IMR-90 (cell line): Measurements from ENCODE around the gene CORO1C. TPM values are rescaled to one million over a fixed set of nuclear protein-coding genes. Genes with fewer than 3 reads are reported as not detected.

Experiments used
- ATAC-seq: fragments of 200-7000 bp; cut with Tn5 transposase; 2 replicates; pipeline ENCODE4 v1.9.1; 2020; ENCODE audit warnings: low read depth, mild to moderate bottlenecking, moderate library complexity
- BruUV-seq: library from RNA; stranded (reverse); fragments of 400-500 nt; replicated peaks from 2 replicates; lab custom pipeline; 2021; lab: Mats Ljungman, UMichigan
- CTCF ChIA-PET: fragments of 300-600 bp; formaldehyde crosslinking; extraction: SDS; loops from one replicate; lab custom pipeline; 2021; ENCODE audit warnings: antibody characterized with exemption; lab: Yijun Ruan, JAX
- POLR2A ChIA-PET: fragments of 300-600 bp; sonication (Branson Sonifier 250); formaldehyde crosslinking; loops from one replicate; lab custom pipeline; 2022; ENCODE audit warnings: antibody characterized with exemption; ENCODE audit not compliant: unreplicated experiment; lab: Charles Lee
- DNase-seq: peaks from one replicate; pipeline ENCODE4 v3.0.0; 2013
- H2AFZ ChIP-seq: replicated peaks from 2 replicates; pipeline ENCODE3; 2013; ENCODE audit warnings: low read length, mild to moderate bottlenecking; ENCODE audit not compliant: poor library complexity
- H2AK5ac ChIP-seq: 2 replicates; pipeline ENCODE4 v1.6.1; 2013; ENCODE audit warnings: low read depth, low read length, inconsistent platforms
- H2AK9ac ChIP-seq: replicated peaks from 2 replicates; pipeline ENCODE3; 2013; ENCODE audit warnings: mild to moderate bottlenecking, low read depth, low read length, moderate library complexity; ENCODE audit not compliant: poor library complexity
- H2BK120ac ChIP-seq: 2 replicates; pipeline ENCODE4 v1.6.1; 2013; ENCODE audit warnings: low read depth, low read length, inconsistent platforms
- H2BK15ac ChIP-seq: 3 replicates; pipeline ENCODE4 v1.6.1; 2013; ENCODE audit warnings: low read depth, low read length, inconsistent platforms
- H2BK20ac ChIP-seq: 2 replicates; pipeline ENCODE4 v1.6.1; 2013; ENCODE audit warnings: low read depth, mild to moderate bottlenecking, inconsistent platforms, low read length, moderate library complexity
- H2BK5ac ChIP-seq: 2 replicates; pipeline ENCODE4 v1.6.1; 2013; ENCODE audit warnings: mild to moderate bottlenecking, low read depth, low read length, inconsistent platforms; ENCODE audit not compliant: poor library complexity, severe bottlenecking
- H3K14ac ChIP-seq: replicated peaks from 2 replicates; pipeline ENCODE4 v1.6.1; 2013; ENCODE audit warnings: low read depth, low read length, inconsistent platforms
- H3K18ac ChIP-seq: 2 replicates; pipeline ENCODE4 v1.6.1; 2013; ENCODE audit warnings: low read depth, low read length, control low read depth
- H3K23ac ChIP-seq: 2 replicates; pipeline ENCODE4 v1.6.1; 2013; ENCODE audit warnings: low read depth, low read length, inconsistent platforms
- H3K27ac ChIP-seq: 2 replicates; pipeline ENCODE4 v1.5.1; 2013; ENCODE audit warnings: mild to moderate bottlenecking, control low read depth, low read length; ENCODE audit not compliant: insufficient read depth
- H3K27me3 ChIP-seq: 2 replicates; pipeline ENCODE4 v1.6.1; 2013; ENCODE audit warnings: low read length; ENCODE audit not compliant: control insufficient read depth, insufficient read depth
- H3K36me3 ChIP-seq: 2 replicates; pipeline ENCODE4 v1.6.1; 2013; ENCODE audit warnings: low read length, mixed read lengths; ENCODE audit not compliant: control insufficient read depth, insufficient read depth
- H3K4ac ChIP-seq: 2 replicates; pipeline ENCODE4 v1.6.1; 2013; ENCODE audit warnings: low read depth, low read length, inconsistent platforms
- H3K4me1 ChIP-seq: 2 replicates; pipeline ENCODE4 v1.6.1; 2013; ENCODE audit warnings: low read length, mixed read lengths; ENCODE audit not compliant: control insufficient read depth, insufficient read depth
- H3K4me2 ChIP-seq: 2 replicates; pipeline ENCODE4 v1.6.1; 2013; ENCODE audit warnings: low read depth, mild to moderate bottlenecking, control low read depth, low read length, moderate library complexity
- H3K4me3 ChIP-seq: 2 replicates; pipeline ENCODE4 v1.5.1; 2013; ENCODE audit warnings: low read depth, mild to moderate bottlenecking, control low read depth, low read length, moderate library complexity; ENCODE audit not compliant: insufficient read depth
- H3K56ac ChIP-seq: 2 replicates; pipeline ENCODE4 v1.6.1; 2013; ENCODE audit warnings: low read length, inconsistent platforms; ENCODE audit not compliant: insufficient read depth; ENCODE audit errors: extremely low read depth
- H3K79me1 ChIP-seq, 2 experiments: 2 replicates each; pipeline ENCODE4 v1.6.1; 2013; ENCODE audit warnings: low read length in 2 of 2, inconsistent platforms in 1 of 2, low read depth in 1 of 2
- H3K9ac ChIP-seq: 2 replicates; pipeline ENCODE4 v1.6.1; 2013; ENCODE audit warnings: low read depth, low read length, control low read depth
- H3K9me1 ChIP-seq: 2 replicates; pipeline ENCODE4 v1.6.1; 2013; ENCODE audit warnings: low read length, inconsistent platforms; ENCODE audit not compliant: insufficient read depth
- H3K9me3 ChIP-seq: 2 replicates; pipeline ENCODE4 v1.6.1; 2013; ENCODE audit warnings: low read length; ENCODE audit not compliant: control insufficient read depth, insufficient read depth
- H4K20me1 ChIP-seq: 2 replicates; pipeline ENCODE4 v1.6.1; 2013; ENCODE audit warnings: low read length, inconsistent platforms; ENCODE audit not compliant: insufficient read depth
- H4K5ac ChIP-seq: 2 replicates; pipeline ENCODE4 v1.6.1; 2013; ENCODE audit warnings: mild to moderate bottlenecking, low read depth, low read length, control low read depth
- H4K8ac ChIP-seq, 2 experiments: 2 replicates each; pipeline ENCODE4 v1.6.1; 2013; ENCODE audit warnings: low read depth in 2 of 2, low read length in 2 of 2, control low read depth in 1 of 2, inconsistent platforms in 1 of 2
- H4K91ac ChIP-seq: 2 replicates; pipeline ENCODE4 v1.6.1; 2013; ENCODE audit warnings: low read depth, low read length, inconsistent platforms; ENCODE audit not compliant: insufficient read depth
- BHLHE40 ChIP-seq: fragments of 150-350 bp; IDR thresholded peaks from 2 replicates; pipeline ENCODE4 v1.6.1; 2016; ENCODE audit warnings: mild to moderate bottlenecking, low read depth, low read length
- CEBPB ChIP-seq: IDR thresholded peaks from 2 replicates; pipeline ENCODE4 v1.6.1; 2012; ENCODE audit warnings: low read depth, low read length, improper control_type of control experiment
- CHD1 ChIP-seq: IDR thresholded peaks from 2 replicates; pipeline ENCODE4 v1.6.1; 2012; ENCODE audit warnings: low read depth, low read length, improper control_type of control experiment
- FOS ChIP-seq: fragments of 150-350 bp; IDR thresholded peaks from 2 replicates; pipeline ENCODE4 v1.6.1; 2016; ENCODE audit warnings: low read depth, low read length
- MAFK ChIP-seq: IDR thresholded peaks from 2 replicates; pipeline ENCODE4 v1.6.1; 2012; ENCODE audit warnings: low read depth, low read length, improper control_type of control experiment
- MAZ ChIP-seq: IDR thresholded peaks from 2 replicates; pipeline ENCODE4 v1.6.1; 2012; ENCODE audit warnings: low read depth, mild to moderate bottlenecking, low read length, improper control_type of control experiment, moderate library complexity, borderline replicate concordance
- MXI1 ChIP-seq: IDR thresholded peaks from 2 replicates; pipeline ENCODE4 v1.6.1; 2012; ENCODE audit warnings: low read depth, mild to moderate bottlenecking, low read length, moderate library complexity, borderline replicate concordance
- NFE2L2 ChIP-seq: fragments of 150-350 bp; IDR thresholded peaks from 2 replicates; pipeline ENCODE4 v1.6.1; 2016; ENCODE audit warnings: low read depth, mild to moderate bottlenecking, low read length
- POLR2A ChIP-seq: IDR thresholded peaks from 2 replicates; pipeline ENCODE4 v1.6.1; 2012; ENCODE audit warnings: mild to moderate bottlenecking, low read depth, low read length
- RAD21 ChIP-seq: IDR thresholded peaks from 2 replicates; pipeline ENCODE4 v1.6.1; 2012; ENCODE audit warnings: low read length, improper control_type of control experiment
- RCOR1 ChIP-seq: IDR thresholded peaks from 2 replicates; pipeline ENCODE4 v1.6.1; 2012; ENCODE audit warnings: mild to moderate bottlenecking, low read length, improper control_type of control experiment; ENCODE audit not compliant: insufficient replicate concordance
- RFX5 ChIP-seq: IDR thresholded peaks from 2 replicates; pipeline ENCODE4 v1.8.0; 2012; ENCODE audit warnings: low read depth, mild to moderate bottlenecking, low read length, moderate library complexity
- SMC3 ChIP-seq: fragments of 150-350 bp; IDR thresholded peaks from 2 replicates; pipeline ENCODE4 v1.6.1; 2016; ENCODE audit warnings: low read depth, mild to moderate bottlenecking, antibody characterized with exemption, low read length, moderate library complexity
- WGBS, 2 experiments: methylation state at CpG; one replicate each; pipeline versions ENCODE4 v1.1.5 to v1.1.7; 2013; ENCODE audit warnings: missing lambda C conversion rate in 2 of 2; ENCODE audit not compliant: insufficient read length in 1 of 2; ENCODE audit errors: extremely low coverage in 2 of 2; 5-methylcytosine and 5-hydroxymethylcytosine counted together
- dilution Hi-C: fragments of 300-500 bp; cut with HindIII; formaldehyde crosslinking; loops from one replicate; pipeline ENCODE4 v1.14.3; 2018; ENCODE audit warnings: low sequenced_read_pairs; ENCODE audit not compliant: unreplicated experiment
- in situ Hi-C: fragments of 300-500 bp; cut with MboI; formaldehyde crosslinking; loops from 3 replicates; pipeline ENCODE4 v1.14.3; 2019; ENCODE audit warnings: low sequenced_read_pairs, inconsistent platforms, mixed read lengths
- intact Hi-C: fragments of 100-400 bp; cut with micrococcal nuclease; formaldehyde crosslinking; loops from 2 replicates; pipeline ENCODE4 v1.10.0; 2022
- polyA plus RNA-seq, 3 experiments: library from polyadenylated mRNA; depleted of rRNA; stranded (reverse); fragments of >200 nt; gene quantifications; 2 replicates each; pipeline ENCODE4 v1.2.3, GENCODE V29; 2012; ENCODE audit warnings: low replicate concordance in 1 of 3
- total RNA-seq: library from RNA; depleted of rRNA; stranded (reverse); fragments of >200 nt; gene quantifications from 2 replicates; pipeline ENCODE4 v1.2.3, GENCODE V29; 2012
- TF ChIP-seq, protein P1 (sequence below): fragments of 150-350 bp; IDR thresholded peaks from 2 replicates; pipeline ENCODE4 v1.6.1; 2017; ENCODE audit warnings: mild to moderate bottlenecking, antibody characterized with exemption, low read length, low read depth
- TF ChIP-seq, protein P2 (sequence below): conservative IDR thresholded peaks from 2 replicates; pipeline ENCODE4 v1.5.1; 2012; ENCODE audit warnings: mild to moderate bottlenecking, low read depth, low read length, improper control_type of control experiment
- TF ChIP-seq, protein P3 (sequence below): fragments of 150-350 bp; IDR thresholded peaks from 2 replicates; pipeline ENCODE4 v1.6.1; 2016; ENCODE audit warnings: low read depth, mild to moderate bottlenecking, low read length, moderate library complexity, borderline replicate concordance

CORO1C gene
- total and polyA plus RNA-seq, 2 of the 4 experiments (the other 2 are of a cell fraction), result 675 to 1,100 TPM

DNA sequence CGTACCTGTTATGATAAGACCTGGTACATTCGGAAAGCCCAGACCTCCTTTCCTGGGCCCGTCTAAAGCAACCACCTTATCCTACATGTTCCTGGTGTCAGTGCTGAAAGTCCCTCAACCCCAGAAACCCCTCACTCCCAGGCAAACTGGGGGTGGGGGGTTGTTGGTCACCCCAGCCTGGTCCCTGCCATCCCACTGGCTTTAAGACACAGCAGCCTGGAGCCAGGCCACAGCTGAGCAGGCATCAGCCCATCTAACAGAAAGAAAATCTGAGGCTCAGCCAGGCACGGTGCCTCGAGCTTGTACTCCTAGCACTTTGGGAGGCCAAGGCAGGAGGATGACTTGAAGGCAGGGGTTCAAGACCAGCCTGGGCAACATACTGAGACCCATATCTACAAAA is 102.2 kb downstream of the CORO1C start:
- Histone ChIP-seq H3K4ac (peak overlapping the region; percentile 81), H3K79me1 (peaks cover 0 to 22% of the 10 kb centered on the region in 2 experiments; a peak in 1 of 4 replicates), H2BK20ac (peak overlapping the region; percentile 93), H3K27ac (peak overlapping the region; percentile 59; the same call in 1 of the 2 replicates), H3K18ac (peak overlapping the region; percentile 13; the same call in 1 of the 2 replicates), H4K20me1 (no peaks in the 10 kb centered on the region), H3K36me3 (no peaks in the 10 kb centered on the region), H2BK120ac (peak overlapping the region; percentile 88), H3K9ac (no peak overlapping the region), H3K56ac (no peak overlapping the region), H4K8ac (peak overlapping the region; percentile 54 to 88; a peak in 3 of 4 replicates), H3K23ac (peak overlapping the region; percentile 38), H3K14ac (peak overlapping the region; percentile 88), H3K4me1 (peaks cover 27% of the 10 kb centered on the region), H2AK5ac (peak overlapping the region; percentile 73), H3K27me3 (no peaks in the 10 kb centered on the region), H3K9me1 (peaks cover 26% of the 10 kb centered on the region), H2BK15ac (peak overlapping the region; percentile 87; the same call in 1 of the 3 replicates), H4K5ac (peak overlapping the region; percentile 40; the same call in 1 of the 2 replicates), H2AK9ac (peak overlapping the region; percentile 38), H2BK5ac (peak overlapping the region; percentile 86), H3K4me3 (no peak overlapping the region), H3K9me3 (no peaks in the 10 kb centered on the region), H2AFZ (peak overlapping the region; percentile 81), H4K91ac (peak overlapping the region; percentile 85), H3K4me2 (no peak overlapping the region)
- TF ChIP-seq RAD21 (no peak), CEBPB (no peak), CHD1 (no peak), RCOR1 (no peak), MAZ (no peak), POLR2A (no peak), FOS (no peak), MXI1 (no peak), SMC3 (no peak), NFE2L2 (no peak), BHLHE40 (no peak), RFX5 (no peak), MAFK (no peak)
- TF ChIP-seq, protein P1, sequence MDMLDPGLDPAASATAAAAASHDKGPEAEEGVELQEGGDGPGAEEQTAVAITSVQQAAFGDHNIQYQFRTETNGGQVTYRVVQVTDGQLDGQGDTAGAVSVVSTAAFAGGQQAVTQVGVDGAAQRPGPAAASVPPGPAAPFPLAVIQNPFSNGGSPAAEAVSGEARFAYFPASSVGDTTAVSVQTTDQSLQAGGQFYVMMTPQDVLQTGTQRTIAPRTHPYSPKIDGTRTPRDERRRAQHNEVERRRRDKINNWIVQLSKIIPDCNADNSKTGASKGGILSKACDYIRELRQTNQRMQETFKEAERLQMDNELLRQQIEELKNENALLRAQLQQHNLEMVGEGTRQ, result no peak
- TF ChIP-seq, protein P2, sequence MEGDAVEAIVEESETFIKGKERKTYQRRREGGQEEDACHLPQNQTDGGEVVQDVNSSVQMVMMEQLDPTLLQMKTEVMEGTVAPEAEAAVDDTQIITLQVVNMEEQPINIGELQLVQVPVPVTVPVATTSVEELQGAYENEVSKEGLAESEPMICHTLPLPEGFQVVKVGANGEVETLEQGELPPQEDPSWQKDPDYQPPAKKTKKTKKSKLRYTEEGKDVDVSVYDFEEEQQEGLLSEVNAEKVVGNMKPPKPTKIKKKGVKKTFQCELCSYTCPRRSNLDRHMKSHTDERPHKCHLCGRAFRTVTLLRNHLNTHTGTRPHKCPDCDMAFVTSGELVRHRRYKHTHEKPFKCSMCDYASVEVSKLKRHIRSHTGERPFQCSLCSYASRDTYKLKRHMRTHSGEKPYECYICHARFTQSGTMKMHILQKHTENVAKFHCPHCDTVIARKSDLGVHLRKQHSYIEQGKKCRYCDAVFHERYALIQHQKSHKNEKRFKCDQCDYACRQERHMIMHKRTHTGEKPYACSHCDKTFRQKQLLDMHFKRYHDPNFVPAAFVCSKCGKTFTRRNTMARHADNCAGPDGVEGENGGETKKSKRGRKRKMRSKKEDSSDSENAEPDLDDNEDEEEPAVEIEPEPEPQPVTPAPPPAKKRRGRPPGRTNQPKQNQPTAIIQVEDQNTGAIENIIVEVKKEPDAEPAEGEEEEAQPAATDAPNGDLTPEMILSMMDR, result no peak
- TF ChIP-seq, protein P3, sequence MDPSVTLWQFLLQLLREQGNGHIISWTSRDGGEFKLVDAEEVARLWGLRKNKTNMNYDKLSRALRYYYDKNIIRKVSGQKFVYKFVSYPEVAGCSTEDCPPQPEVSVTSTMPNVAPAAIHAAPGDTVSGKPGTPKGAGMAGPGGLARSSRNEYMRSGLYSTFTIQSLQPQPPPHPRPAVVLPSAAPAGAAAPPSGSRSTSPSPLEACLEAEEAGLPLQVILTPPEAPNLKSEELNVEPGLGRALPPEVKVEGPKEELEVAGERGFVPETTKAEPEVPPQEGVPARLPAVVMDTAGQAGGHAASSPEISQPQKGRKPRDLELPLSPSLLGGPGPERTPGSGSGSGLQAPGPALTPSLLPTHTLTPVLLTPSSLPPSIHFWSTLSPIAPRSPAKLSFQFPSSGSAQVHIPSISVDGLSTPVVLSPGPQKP, result no peak
- dilution Hi-C loops, result no loop called here
- DNase-seq, result no peak
- intact Hi-C loops, result loop anchor here (5.0 kb wide), 1 partner anchor 463 kb away; the partner anchor contains the start of gene ALKBH2
- no peak for ATAC-seq
- BruUV-seq, result no TSS peak
- in situ Hi-C loops, result loop anchor here (25.0 kb wide), 1 partner anchor 458 kb away; the partner anchor contains the start of genes ALKBH2 and UNG
- POLR2A ChIA-PET, result no interaction called here
- WGBS, 2 experiments, result no CpG with 5 or more reads among the region's 5 CpGs
- CTCF ChIA-PET, result interaction anchor here (0.6 to 1.4 kb wide), 3 partner anchors 11 to 322 kb away, joined by 3 read pairs; no protein-coding TSS in a partner anchor
